Activated CD4-positive, alpha-beta T cell treated with anti-CD3 and anti-CD28 coated beads, Interleukin-2, Interleukin-4, amounts not matched to agents 100 ng/mL and 50 ng/mL, durations not matched to agents 16 hours and 8 hours (primary cell): Measurements from ENCODE around the gene FAM50A.
"Not testable (repeated sequence)": the region's sequence is repeated elsewhere in the genome, so short reads cannot be mapped to it uniquely, and the experiment has no call there.

Source experiments
- DNase-seq: peaks from one replicate; pipeline ENCODE4 v3.0.0-alpha.2; 2020; ENCODE audit warnings: low spot score

FAM50A gene, protein sequence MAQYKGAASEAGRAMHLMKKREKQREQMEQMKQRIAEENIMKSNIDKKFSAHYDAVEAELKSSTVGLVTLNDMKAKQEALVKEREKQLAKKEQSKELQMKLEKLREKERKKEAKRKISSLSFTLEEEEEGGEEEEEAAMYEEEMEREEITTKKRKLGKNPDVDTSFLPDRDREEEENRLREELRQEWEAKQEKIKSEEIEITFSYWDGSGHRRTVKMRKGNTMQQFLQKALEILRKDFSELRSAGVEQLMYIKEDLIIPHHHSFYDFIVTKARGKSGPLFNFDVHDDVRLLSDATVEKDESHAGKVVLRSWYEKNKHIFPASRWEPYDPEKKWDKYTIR

GRCh38 chrX:154443992-154444754 lies at the start of gene FAM50A:
FAM50A (plus strand) TSS chrX:154444141; CDS start chrX:154444236, 95 bp downstream.
- peak; percentile 62 for DNase-seq

DNA sequence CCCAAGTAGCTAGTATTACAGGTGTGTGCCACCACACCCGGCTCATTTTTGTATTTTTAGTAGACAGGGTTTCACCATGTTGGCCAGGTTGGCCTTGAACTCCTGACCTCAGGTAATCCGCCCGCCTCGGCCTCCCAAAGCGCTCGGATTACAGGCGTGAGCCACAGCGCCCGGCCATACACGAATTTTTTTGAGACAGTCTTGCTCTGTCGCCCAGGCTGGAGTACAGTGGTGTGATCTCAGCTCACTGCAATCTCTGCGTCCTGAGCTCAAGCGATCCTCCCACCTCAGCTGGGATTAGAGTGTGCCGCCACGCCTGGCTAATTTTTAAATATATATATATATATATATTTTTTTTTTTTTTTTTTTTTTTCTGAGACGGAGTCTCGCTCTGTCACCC lies 47.6 kb upstream of the FAM50A start:
- DNase-seq = not testable (repeated sequence)

GRCh38 chrX:154396973-154397887 lies 46.7 kb upstream of the FAM50A start:
- peak; percentile 66 for DNase-seq

DNA sequence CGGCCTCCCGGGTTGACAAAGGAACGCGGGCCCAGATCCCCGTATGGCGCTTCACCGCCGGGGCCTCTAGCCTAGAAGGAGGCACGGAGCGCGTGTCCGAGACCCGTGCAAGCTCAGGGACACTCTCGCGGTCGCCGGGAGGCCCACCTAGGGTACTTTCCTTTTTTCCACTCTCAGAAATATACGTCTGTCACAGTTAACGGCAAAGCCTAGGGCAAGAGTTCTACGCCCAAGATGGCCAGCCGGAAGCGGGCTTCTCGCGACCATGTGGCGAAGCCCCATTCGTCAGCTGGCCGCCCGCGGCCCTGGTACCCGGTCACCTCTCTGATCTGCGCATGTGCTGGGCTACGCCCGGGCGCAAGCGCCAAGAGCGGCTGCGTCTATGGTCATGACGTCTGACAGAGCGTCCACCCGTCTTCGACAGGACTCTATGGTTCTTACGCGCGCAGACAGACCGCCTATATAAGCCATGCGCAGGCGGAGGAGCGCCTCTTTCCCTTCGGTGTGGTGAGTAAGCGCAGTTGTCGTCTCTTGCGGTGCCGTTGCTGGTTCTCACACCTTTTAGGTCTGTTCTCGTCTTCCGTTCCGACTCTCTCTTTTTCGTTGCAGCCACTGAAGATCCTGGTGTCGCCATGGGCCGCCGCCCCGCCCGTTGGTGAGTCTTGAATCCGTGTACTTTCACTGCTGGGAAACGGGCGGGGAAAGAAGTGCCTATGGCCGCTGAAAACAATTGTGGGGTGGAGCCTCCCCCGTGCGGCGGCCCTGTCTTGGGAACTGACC lies 45.9 kb upstream of the FAM50A start, which contains the start of gene RPL10:
Gene RPL10 (plus strand): TSS at position 490 of the 780 bp plus-strand sequence. CDS start 143 bp downstream, at position 633.
- DNase-seq = peak; percentile 94

GRCh38 chrX:154398668-154399526 lies 45.0 kb upstream of the FAM50A start:
- DNase-seq = peak; percentile 81

- no peak for DNase-seq
Measured at GRCh38 chrX:154399527-154400368, 44.2 kb upstream of the FAM50A start.

DNA sequence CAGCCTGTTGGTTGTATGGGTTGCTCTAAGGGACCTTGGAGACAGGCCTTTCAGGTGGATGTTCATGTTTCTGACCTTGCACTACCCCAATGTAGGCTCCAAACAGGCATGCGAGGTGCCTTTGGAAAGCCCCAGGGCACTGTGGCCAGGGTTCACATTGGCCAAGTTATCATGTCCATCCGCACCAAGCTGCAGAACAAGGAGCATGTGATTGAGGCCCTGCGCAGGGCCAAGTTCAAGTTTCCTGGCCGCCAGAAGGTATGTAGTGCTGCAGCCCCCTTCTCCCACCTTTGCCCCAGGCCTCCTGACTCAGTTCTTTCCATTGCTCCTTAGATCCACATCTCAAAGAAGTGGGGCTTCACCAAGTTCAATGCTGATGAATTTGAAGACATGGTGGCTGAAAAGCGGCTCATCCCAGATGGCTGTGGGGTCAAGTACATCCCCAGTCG lies 43.5 kb upstream of the FAM50A start:
- DNase-seq = not testable (repeated sequence)

DNA sequence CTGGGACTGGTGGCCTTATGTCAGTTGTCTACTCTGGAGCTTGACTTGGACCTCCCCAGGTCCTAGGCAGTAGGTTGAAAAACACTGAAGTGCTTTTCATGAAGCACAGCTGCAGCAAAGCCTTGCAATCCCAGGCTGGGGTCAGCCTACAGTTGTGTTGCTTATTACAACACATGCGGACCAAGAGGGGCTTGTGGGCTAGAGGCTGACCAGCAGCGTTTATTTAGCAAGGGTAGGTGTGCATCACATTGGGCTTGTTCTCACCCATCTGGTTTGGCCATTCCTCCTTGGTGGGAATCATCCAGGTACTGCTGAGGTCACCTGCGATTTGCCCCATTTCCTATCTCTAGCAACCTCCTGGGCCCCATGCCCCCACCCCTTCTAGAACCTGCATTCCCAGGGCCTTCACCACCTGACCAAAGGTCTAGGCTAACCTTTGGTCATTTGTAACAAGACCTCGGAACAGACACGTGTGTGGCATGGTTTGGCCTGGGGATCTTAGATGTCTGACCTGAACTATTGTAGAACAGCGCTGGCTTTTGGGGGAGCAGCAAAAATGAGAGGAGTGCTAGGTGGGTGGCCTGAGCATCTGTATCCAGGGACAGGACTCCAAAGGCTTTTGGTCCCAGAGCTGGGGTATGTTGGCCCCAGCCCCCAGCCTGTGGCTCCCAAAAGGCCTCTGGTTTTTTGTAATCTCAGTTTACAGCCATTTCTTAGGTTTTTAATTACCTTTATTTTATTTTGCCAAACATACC lies 42.7 kb upstream of the FAM50A start:
- DNase-seq = peak; percentile 40

- no peak for DNase-seq
Measured at GRCh38 chrX:154401918-154402621, 41.9 kb upstream of the FAM50A start.

- DNase-seq = no peak
Measured at GRCh38 chrX:154402622-154403127, 41.3 kb upstream of the FAM50A start.

DNA sequence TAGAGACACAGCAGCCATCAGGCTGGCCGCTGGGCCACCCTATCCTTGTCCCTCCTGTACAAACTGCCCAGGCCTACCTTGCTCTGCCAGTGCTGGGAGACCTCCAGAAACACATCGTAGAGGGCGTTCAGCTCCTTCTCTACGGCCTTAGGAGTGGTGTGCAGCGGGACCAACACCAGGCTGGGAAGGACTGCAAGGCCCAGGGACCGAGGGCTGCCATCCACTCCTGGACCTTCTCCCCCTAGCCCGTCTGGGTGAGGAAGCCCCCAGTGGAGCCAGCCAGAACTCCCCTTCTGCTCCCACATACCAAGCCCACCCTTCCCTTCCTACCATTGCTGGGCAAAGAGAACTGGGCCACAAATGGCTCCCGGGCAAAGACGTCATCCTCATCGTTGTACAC lies 40.7 kb upstream of the FAM50A start:
- no peak for DNase-seq

DNA sequence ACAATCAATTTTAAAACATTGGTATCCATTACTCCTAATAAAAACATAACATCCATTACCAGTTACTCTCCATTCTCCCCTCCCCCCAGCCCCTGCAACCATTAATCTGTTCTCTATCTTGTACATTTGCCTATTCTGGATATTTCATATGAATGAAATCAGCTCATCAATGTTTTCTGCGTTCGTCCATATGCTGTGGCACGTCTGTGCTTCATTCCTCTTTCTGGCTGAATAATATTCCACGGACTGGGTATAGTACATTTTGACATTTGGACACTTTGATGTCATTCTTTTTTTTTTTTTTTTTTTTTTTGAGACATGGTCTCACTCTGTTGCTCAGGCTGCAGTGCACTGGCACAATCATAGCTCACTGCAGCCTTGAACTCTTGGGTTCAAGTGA lies 40.1 kb upstream of the FAM50A start:
- no peak for DNase-seq

GRCh38 chrX:154404625-154405192 lies 39.2 kb upstream of the FAM50A start:
- no peak for DNase-seq

DNA sequence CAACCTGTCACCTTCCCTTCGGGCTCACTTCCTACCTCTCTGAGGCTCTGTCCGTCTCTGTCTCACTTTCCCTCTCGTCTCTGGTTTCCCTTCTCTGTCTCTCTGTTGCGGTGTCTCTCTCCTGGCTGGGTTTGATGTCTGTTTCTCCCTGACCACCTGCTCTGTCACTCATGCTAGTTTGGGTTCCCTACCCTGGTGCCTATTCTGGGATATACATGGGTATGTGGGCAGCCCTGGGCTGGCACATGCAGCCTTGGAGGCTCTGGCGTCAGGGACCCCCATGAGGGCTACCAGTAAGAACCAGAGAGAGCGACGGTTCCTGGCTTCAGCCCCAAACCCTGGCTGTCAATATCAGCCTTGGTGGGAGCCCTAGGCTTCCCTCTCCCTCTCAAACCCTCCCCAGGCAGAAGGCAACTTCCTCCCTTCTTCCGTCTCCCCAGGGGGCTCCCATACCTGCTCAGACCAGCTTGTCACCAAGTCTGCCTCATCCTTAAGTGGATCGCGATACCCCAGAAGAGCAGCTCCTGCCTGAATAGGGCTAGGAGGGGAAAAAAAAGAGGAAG lies 35.2 kb upstream of the FAM50A start:
- DNase-seq = no peak

DNA sequence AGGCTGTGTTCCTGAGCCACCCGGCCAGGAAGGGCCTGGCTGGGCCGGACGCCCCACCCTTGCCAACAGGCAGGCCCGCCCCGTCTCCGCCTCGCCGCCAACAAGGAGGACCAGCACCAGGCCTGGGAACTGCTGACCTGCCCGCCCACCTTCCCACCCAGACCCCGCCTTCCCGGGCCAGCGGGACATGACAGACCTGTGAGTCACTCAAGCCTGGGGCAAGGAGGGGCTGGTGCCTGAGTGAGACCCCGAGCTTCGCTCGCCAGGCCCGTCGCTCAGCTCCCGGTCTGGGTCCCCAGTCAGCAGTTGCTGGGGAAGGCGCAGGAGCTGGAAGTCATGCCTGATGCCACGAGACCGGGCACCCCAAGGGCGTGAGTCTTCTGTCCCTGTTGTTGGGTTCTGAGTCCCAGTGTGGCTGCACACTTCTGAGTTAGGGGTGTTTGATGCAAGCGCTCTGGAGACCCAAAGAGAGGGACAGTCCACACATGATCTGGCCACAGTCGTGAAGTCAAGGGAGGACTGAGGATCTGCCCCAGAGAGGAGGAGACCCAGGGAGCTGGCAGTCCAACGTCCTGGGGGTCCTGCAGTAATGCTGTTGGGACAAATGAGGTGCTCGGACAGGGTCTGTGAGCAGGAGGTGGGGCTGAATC lies 34.6 kb upstream of the FAM50A start, which contains the start of gene DNASE1L1:
Gene DNASE1L1 (minus strand): TSS at position 33 of the 650 bp plus-strand sequence. CDS start 3,686 bp downstream, outside the sequence.
- peak; percentile 34 for DNase-seq

DNA sequence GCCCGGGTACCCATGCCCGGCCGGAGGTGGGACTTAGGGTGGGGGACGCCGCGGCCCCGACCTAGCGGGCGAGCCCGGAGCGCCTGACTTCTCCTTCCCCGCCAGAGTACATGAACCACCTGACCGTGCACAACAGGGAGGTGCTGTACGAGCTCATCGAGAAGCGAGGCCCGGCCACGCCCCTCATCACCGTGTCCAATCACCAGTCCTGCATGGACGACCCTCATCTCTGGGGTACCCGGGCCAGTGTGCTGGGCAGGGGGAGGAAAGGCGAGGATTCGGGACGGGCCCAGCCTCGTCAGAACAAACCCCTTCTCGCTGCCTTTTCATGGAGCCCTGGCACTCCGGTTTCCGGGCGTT lies 32.0 kb upstream of the FAM50A start:
- peak; percentile 60 for DNase-seq
